WTC11 (cell line): ENCODE measurements around the gene DALRD3. TPM values are rescaled to one million over a fixed set of nuclear protein-coding genes. Genes with fewer than 3 reads are reported as not detected.

Experiments used
- CBFB ChIP-seq: sonication (generic); formaldehyde crosslinking; IDR thresholded peaks from 2 replicates; pipeline ENCODE4 v1.8.1; 2022; ENCODE audit warnings: mild to moderate bottlenecking, low read depth, missing genetic modification reagents
- CREB1 ChIP-seq: sonication (generic); formaldehyde crosslinking; IDR thresholded peaks from 2 replicates; pipeline ENCODE4 v1.8.0; 2023; ENCODE audit warnings: mild to moderate bottlenecking, missing genetic modification reagents
- CTCF ChIP-seq: fragments of 200-600 bp; IDR thresholded peaks from 2 replicates; pipeline ENCODE4 v1.8.0; 2022; ENCODE audit warnings: antibody characterized with exemption
- E2F4 ChIP-seq: sonication (generic); formaldehyde crosslinking; IDR thresholded peaks from 2 replicates; pipeline ENCODE4 v1.8.1; 2022; ENCODE audit warnings: low read depth, mild to moderate bottlenecking, moderate library complexity, missing genetic modification reagents, borderline replicate concordance
- E2F5 ChIP-seq: sonication (generic); formaldehyde crosslinking; IDR thresholded peaks from 2 replicates; pipeline ENCODE4 v1.8.1; 2022; ENCODE audit warnings: mild to moderate bottlenecking, moderate library complexity, missing genetic modification reagents
- ELF4 ChIP-seq: sonication (generic); formaldehyde crosslinking; IDR thresholded peaks from 2 replicates; pipeline ENCODE4 v1.8.1; 2022; ENCODE audit warnings: low read depth, mild to moderate bottlenecking, moderate library complexity, missing genetic modification reagents
- FOXK1 ChIP-seq: sonication (generic); formaldehyde crosslinking; IDR thresholded peaks from 2 replicates; pipeline ENCODE4 v1.8.0; 2022; ENCODE audit warnings: mild to moderate bottlenecking, moderate library complexity, missing genetic modification reagents
- GABPB1 ChIP-seq: sonication (generic); formaldehyde crosslinking; IDR thresholded peaks from 2 replicates; pipeline ENCODE4 v1.8.1; 2023; ENCODE audit warnings: mild to moderate bottlenecking, missing genetic modification reagents
- GTF2I ChIP-seq: fragments of 250-450 bp; sonication (Bioruptor Pico); conservative IDR thresholded peaks from 2 replicates; pipeline ENCODE4 v1.4.0; 2021; ENCODE audit warnings: mild to moderate bottlenecking
- HMGA2 ChIP-seq: fragments of 250-450 bp; sonication (Bioruptor Pico); IDR thresholded peaks from 2 replicates; pipeline ENCODE4 v1.4.0; 2021; ENCODE audit warnings: mild to moderate bottlenecking, moderate library complexity
- HMGXB4 ChIP-seq: sonication (generic); formaldehyde crosslinking; IDR thresholded peaks from 2 replicates; pipeline ENCODE4 v1.8.1; 2023; ENCODE audit warnings: mild to moderate bottlenecking, moderate library complexity, missing genetic modification reagents
- IRF1 ChIP-seq: sonication (generic); formaldehyde crosslinking; IDR thresholded peaks from 2 replicates; pipeline ENCODE4 v1.8.0; 2023; ENCODE audit warnings: missing genetic modification reagents
- JAZF1 ChIP-seq: fragments of 250-450 bp; sonication (Bioruptor Pico); IDR thresholded peaks from 2 replicates; pipeline ENCODE4 v1.9.0; 2021; ENCODE audit warnings: moderate library complexity, mild to moderate bottlenecking, inconsistent platforms
- NR1H2 ChIP-seq: sonication (generic); formaldehyde crosslinking; IDR thresholded peaks from 2 replicates; pipeline ENCODE4 v1.9.0; 2021; ENCODE audit warnings: mild to moderate bottlenecking, moderate library complexity, missing genetic modification reagents
- NR3C1 ChIP-seq: sonication (generic); formaldehyde crosslinking; conservative IDR thresholded peaks from 2 replicates; pipeline ENCODE4 v1.8.1; 2023; ENCODE audit warnings: low read depth, mild to moderate bottlenecking, missing genetic modification reagents
- SMAD3 ChIP-seq: sonication (generic); formaldehyde crosslinking; IDR thresholded peaks from 2 replicates; pipeline ENCODE4 v1.8.0; 2022; ENCODE audit warnings: missing genetic modification reagents, mild to moderate bottlenecking, borderline replicate concordance
- SOX15 ChIP-seq: fragments of 250-450 bp; sonication (Bioruptor Pico); IDR thresholded peaks from 2 replicates; pipeline ENCODE4 v1.9.0; 2021; ENCODE audit warnings: mild to moderate bottlenecking
- SP1 ChIP-seq: sonication (generic); formaldehyde crosslinking; conservative IDR thresholded peaks from 2 replicates; pipeline ENCODE4 v1.8.1; 2022; ENCODE audit warnings: missing genetic modification reagents
- TEAD1 ChIP-seq: sonication (generic); formaldehyde crosslinking; IDR thresholded peaks from 2 replicates; pipeline ENCODE4 v1.8.0; 2022; ENCODE audit warnings: mild to moderate bottlenecking, missing genetic modification reagents
- ZNF121 ChIP-seq: sonication (generic); formaldehyde crosslinking; IDR thresholded peaks from 2 replicates; pipeline ENCODE4 v1.8.0; 2023; ENCODE audit warnings: missing genetic modification reagents
- ZNF138 ChIP-seq: sonication (generic); formaldehyde crosslinking; conservative IDR thresholded peaks from 2 replicates; pipeline ENCODE4 v1.8.1; 2022; ENCODE audit warnings: mild to moderate bottlenecking, moderate library complexity, missing genetic modification reagents
- ZNF281 ChIP-seq: sonication (generic); formaldehyde crosslinking; IDR thresholded peaks from 2 replicates; pipeline ENCODE4 v1.8.0; 2023; ENCODE audit warnings: mild to moderate bottlenecking, missing genetic modification reagents
- ZNF423 ChIP-seq: fragments of 250-450 bp; sonication (Bioruptor Pico); IDR thresholded peaks from 2 replicates; pipeline ENCODE4 v2.1.2; 2022; ENCODE audit warnings: mild to moderate bottlenecking, moderate library complexity
- total RNA-seq: library from RNA; stranded (reverse); gene quantifications from 3 replicates; pipeline ENCODE4 v1.2.3, GENCODE V29; 2021

The DALRD3 gene
- total RNA-seq, 1 experiment from 2014 or later = 41.4 TPM

GRCh38 chr3:48989796-48990635 is 28.4 kb downstream of the DALRD3 start, which contains the start of gene P4HTM (continued):
- TF ChIP-seq IRF1 (CRISPR knock-in tag) = no peak
- TF ChIP-seq CREB1 (CRISPR knock-in tag) = peak; percentile 61; the same call in 1 of the 2 replicates
- no peak for TF ChIP-seq HMGA2 (CRISPR knock-in tag)
- TF ChIP-seq JAZF1 (CRISPR knock-in tag) = no peak
- TF ChIP-seq ELF4 (CRISPR knock-in tag) = no peak
- no peak for TF ChIP-seq ZNF423 (CRISPR knock-in tag)
- no peak for TF ChIP-seq SMAD3
- TF ChIP-seq ZNF138 (CRISPR knock-in tag) = no peak
- 0 out of 2 replicates have a peak, but pooled peaks have one; percentile 50 for TF ChIP-seq FOXK1 (CRISPR knock-in tag)
- TF ChIP-seq ZNF281 (CRISPR knock-in tag) = 0 out of 2 replicates have a peak, but pooled peaks have one; percentile 70
- TF ChIP-seq CBFB (CRISPR knock-in tag) = 0 out of 2 replicates have a peak, but pooled peaks have one; percentile 28
- no peak for TF ChIP-seq SOX15 (CRISPR knock-in tag)
- no peak for TF ChIP-seq NR1H2 (CRISPR knock-in tag)
- no peak for TF ChIP-seq GABPB1 (CRISPR knock-in tag)
- peak; percentile 34; the same call in 1 of the 2 replicates for TF ChIP-seq E2F5
- TF ChIP-seq HMGXB4 = peak; percentile 79
- no peak for TF ChIP-seq CTCF
- TF ChIP-seq GTF2I (CRISPR knock-in tag) = no peak
- TF ChIP-seq NR3C1 (CRISPR knock-in tag) = no peak
- no peak for TF ChIP-seq ZNF121 (CRISPR knock-in tag)
- TF ChIP-seq SP1 (CRISPR knock-in tag) = 0 out of 2 replicates have a peak, but pooled peaks have one; percentile 11
- TF ChIP-seq E2F4 (CRISPR knock-in tag) = peak; percentile 42; the same call in 1 of the 2 replicates
- 0 out of 2 replicates have a peak, but pooled peaks have one; percentile 8 for TF ChIP-seq TEAD1 (CRISPR knock-in tag)
